ENCODE data around the gene SORT1. TPM values are rescaled to one million over a fixed set of nuclear protein-coding genes. Genes with fewer than 3 reads are reported as not detected.

SORT1 gene
- total and polyA plus RNA-seq, 4 donors: 1.0 to 10.6 (median 3.4) TPM

DNA sequence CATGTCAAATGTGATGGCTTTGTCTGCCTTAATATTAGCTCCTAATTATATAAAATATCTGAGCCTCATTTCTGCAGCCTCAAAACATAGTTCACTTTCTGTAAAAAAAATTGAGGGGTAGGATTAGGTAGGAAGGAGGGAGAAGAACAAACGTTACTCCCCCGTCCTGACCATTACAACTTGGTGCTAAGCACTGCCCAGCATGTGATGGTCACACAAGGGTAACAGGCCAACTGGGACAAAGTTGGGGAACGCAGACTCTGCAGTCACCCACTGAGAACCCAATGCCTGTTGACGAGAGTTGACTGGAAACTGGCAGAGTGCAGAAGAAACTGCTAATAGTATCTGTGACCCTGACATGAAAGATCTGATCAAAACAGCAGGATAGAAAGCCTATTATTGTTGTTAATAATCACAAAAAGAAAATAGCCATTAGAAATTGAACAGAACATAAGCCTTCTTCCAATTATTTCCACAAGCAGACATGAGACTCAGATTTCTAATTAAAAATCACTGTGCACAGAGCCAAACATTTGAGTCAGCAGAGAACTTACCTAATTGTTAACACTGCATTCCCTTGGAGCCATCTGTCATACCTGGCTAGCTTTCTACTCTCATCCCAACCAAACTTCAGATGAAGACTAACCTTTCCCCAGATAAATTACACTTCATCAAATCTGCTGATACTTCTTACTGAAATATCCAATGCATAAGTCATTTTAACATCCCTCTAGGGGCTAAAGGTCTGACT lies 5.5 kb downstream of the SORT1 start:
- Histone ChIP-seq H3K4me1 (ENCODE audit: control insufficient read depth in 4 of 4, insufficient read depth in 4 of 4, low read length in 3 of 4) (peaks cover 0 to 15% (median 5%) of the 10 kb centered on the region in 4 donors), H3K9ac (ENCODE audit: low read depth in 1 of 2, low read length in 2 of 2) (no peak overlapping the region), H3K4me3 (ENCODE audit: low read depth in 1 of 3, low read length in 3 of 3) (no peak overlapping the region), H3K27ac (ENCODE audit: low read depth in 1 of 2, low read length in 2 of 2) (peak overlapping the region in 1 of 2 donors; percentile 31), H3K27me3 (ENCODE audit: control insufficient read depth in 4 of 4, insufficient read depth in 4 of 4, low read length in 3 of 4) (no peaks in the 10 kb centered on the region), H3K9me3 (ENCODE audit: control insufficient read depth in 4 of 4, low read length in 3 of 4) (no peaks in the 10 kb centered on the region), H3K36me3 (ENCODE audit: control insufficient read depth in 4 of 4, insufficient read depth in 3 of 4, low read depth in 1 of 4, low read length in 3 of 4) (no peaks in the 10 kb centered on the region)
- TF ChIP-seq FOXA2 (IDR thresholded peaks at IDR 0.05): no peak
- no peak for TF ChIP-seq RAD21 (IDR thresholded peaks at IDR 0.05)
- TF ChIP-seq RXRA (IDR thresholded peaks at IDR 0.05): no peak
- TF ChIP-seq, protein P1, sequence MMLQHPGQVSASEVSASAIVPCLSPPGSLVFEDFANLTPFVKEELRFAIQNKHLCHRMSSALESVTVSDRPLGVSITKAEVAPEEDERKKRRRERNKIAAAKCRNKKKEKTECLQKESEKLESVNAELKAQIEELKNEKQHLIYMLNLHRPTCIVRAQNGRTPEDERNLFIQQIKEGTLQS (IDR thresholded peaks at IDR 0.05): no peak
- TF ChIP-seq, protein P2, sequence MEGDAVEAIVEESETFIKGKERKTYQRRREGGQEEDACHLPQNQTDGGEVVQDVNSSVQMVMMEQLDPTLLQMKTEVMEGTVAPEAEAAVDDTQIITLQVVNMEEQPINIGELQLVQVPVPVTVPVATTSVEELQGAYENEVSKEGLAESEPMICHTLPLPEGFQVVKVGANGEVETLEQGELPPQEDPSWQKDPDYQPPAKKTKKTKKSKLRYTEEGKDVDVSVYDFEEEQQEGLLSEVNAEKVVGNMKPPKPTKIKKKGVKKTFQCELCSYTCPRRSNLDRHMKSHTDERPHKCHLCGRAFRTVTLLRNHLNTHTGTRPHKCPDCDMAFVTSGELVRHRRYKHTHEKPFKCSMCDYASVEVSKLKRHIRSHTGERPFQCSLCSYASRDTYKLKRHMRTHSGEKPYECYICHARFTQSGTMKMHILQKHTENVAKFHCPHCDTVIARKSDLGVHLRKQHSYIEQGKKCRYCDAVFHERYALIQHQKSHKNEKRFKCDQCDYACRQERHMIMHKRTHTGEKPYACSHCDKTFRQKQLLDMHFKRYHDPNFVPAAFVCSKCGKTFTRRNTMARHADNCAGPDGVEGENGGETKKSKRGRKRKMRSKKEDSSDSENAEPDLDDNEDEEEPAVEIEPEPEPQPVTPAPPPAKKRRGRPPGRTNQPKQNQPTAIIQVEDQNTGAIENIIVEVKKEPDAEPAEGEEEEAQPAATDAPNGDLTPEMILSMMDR (IDR thresholded peaks at IDR 0.05; ENCODE audit: low read depth, low read length, missing input control): no peak
- TF ChIP-seq, protein P3, sequence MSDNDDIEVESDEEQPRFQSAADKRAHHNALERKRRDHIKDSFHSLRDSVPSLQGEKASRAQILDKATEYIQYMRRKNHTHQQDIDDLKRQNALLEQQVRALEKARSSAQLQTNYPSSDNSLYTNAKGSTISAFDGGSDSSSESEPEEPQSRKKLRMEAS (IDR thresholded peaks at IDR 0.05): no peak
- no peak for TF ChIP-seq YY1 (IDR thresholded peaks at IDR 0.05)
- no peak for TF ChIP-seq HNF4G (IDR thresholded peaks at IDR 0.05)
- no peak for TF ChIP-seq HNF4A (conservative IDR thresholded peaks at IDR 0.05)
- TF ChIP-seq NR2F2 (IDR thresholded peaks at IDR 0.05): no peak
- no peak for TF ChIP-seq EGR1 (IDR thresholded peaks at IDR 0.05; ENCODE audit: low read depth in 2 of 2)
- TF ChIP-seq, protein P4, sequence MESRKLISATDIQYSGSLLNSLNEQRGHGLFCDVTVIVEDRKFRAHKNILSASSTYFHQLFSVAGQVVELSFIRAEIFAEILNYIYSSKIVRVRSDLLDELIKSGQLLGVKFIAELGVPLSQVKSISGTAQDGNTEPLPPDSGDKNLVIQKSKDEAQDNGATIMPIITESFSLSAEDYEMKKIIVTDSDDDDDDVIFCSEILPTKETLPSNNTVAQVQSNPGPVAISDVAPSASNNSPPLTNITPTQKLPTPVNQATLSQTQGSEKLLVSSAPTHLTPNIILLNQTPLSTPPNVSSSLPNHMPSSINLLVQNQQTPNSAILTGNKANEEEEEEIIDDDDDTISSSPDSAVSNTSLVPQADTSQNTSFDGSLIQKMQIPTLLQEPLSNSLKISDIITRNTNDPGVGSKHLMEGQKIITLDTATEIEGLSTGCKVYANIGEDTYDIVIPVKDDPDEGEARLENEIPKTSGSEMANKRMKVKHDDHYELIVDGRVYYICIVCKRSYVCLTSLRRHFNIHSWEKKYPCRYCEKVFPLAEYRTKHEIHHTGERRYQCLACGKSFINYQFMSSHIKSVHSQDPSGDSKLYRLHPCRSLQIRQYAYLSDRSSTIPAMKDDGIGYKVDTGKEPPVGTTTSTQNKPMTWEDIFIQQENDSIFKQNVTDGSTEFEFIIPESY (IDR thresholded peaks at IDR 0.05): no peak
- no peak for TF ChIP-seq GABPA (IDR thresholded peaks at IDR 0.05 in 1 of 2, conservative IDR thresholded peaks at IDR 0.05 in 1 of 2)
- TF ChIP-seq, protein P5, sequence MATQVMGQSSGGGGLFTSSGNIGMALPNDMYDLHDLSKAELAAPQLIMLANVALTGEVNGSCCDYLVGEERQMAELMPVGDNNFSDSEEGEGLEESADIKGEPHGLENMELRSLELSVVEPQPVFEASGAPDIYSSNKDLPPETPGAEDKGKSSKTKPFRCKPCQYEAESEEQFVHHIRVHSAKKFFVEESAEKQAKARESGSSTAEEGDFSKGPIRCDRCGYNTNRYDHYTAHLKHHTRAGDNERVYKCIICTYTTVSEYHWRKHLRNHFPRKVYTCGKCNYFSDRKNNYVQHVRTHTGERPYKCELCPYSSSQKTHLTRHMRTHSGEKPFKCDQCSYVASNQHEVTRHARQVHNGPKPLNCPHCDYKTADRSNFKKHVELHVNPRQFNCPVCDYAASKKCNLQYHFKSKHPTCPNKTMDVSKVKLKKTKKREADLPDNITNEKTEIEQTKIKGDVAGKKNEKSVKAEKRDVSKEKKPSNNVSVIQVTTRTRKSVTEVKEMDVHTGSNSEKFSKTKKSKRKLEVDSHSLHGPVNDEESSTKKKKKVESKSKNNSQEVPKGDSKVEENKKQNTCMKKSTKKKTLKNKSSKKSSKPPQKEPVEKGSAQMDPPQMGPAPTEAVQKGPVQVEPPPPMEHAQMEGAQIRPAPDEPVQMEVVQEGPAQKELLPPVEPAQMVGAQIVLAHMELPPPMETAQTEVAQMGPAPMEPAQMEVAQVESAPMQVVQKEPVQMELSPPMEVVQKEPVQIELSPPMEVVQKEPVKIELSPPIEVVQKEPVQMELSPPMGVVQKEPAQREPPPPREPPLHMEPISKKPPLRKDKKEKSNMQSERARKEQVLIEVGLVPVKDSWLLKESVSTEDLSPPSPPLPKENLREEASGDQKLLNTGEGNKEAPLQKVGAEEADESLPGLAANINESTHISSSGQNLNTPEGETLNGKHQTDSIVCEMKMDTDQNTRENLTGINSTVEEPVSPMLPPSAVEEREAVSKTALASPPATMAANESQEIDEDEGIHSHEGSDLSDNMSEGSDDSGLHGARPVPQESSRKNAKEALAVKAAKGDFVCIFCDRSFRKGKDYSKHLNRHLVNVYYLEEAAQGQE (IDR thresholded peaks at IDR 0.05): no peak
- no peak for TF ChIP-seq FOXA1 (IDR thresholded peaks at IDR 0.05)
- DNase-seq (ENCODE audit: low spot score): no peak
- 82% methylated on average over 4 of the region's 4 CpGs for WGBS

All from liver (tissue), 9 donors.